Fibroblast of lung (primary cell): ENCODE data around the gene NAA25. TPM values are rescaled to one million over a fixed set of nuclear protein-coding genes. Genes with fewer than 3 reads are reported as not detected.
A peak's percentile ranks its signal among the peaks of the same experiment; 100 is the strongest.

ENCODE experiments used
- DNase-seq, 2 donors: peaks; one replicate each; pipeline versions ENCODE4 v3.0.0 to v3.0.0-alpha.2; 2010; ENCODE audit warnings: low read depth in 2 of 2
- H2AFZ ChIP-seq: 2 replicates; pipeline ENCODE4 v1.5.1; 2012; ENCODE audit warnings: low read length, control low read depth, inconsistent platforms
- H3K27ac ChIP-seq: 2 replicates; pipeline ENCODE4 v1.5.1; 2011; ENCODE audit warnings: low read length, control low read depth; ENCODE audit not compliant: insufficient read depth
- H3K27me3 ChIP-seq: 2 replicates; pipeline ENCODE4 v1.5.1; 2011; ENCODE audit warnings: mild to moderate bottlenecking, low read length; ENCODE audit not compliant: control insufficient read depth, insufficient read depth
- H3K36me3 ChIP-seq: 2 replicates; pipeline ENCODE4 v1.5.1; 2011; ENCODE audit warnings: low read length; ENCODE audit not compliant: control insufficient read depth, insufficient read depth
- H3K4me1 ChIP-seq: 2 replicates; pipeline ENCODE4 v1.5.1; 2011; ENCODE audit warnings: low read length; ENCODE audit not compliant: control insufficient read depth, insufficient read depth; ENCODE audit errors: extremely low read depth
- H3K4me2 ChIP-seq: 2 replicates; pipeline ENCODE4 v1.5.1; 2011; ENCODE audit warnings: low read length, control low read depth; ENCODE audit not compliant: insufficient read depth; ENCODE audit errors: extremely low read depth
- H3K4me3 ChIP-seq, 4 experiments: fragments of 200-600 bp in 1 of 4; sonication (generic) in 1 of 4; replicated peaks in 1 of 4; 2 replicates each; pipeline ENCODE4 v1.5.1; 2011 to 2016; ENCODE audit warnings: low read length in 4 of 4, low read depth in 3 of 4, mild to moderate bottlenecking in 3 of 4, control low read depth in 2 of 4, inconsistent platforms in 1 of 4, mixed read lengths in 1 of 4; ENCODE audit not compliant: insufficient read depth in 1 of 4; ENCODE audit errors: control extremely low read depth in 1 of 4
- H3K79me2 ChIP-seq: 2 replicates; pipeline ENCODE4 v1.5.1; 2012; ENCODE audit warnings: mild to moderate bottlenecking, low read length, inconsistent platforms; ENCODE audit not compliant: control insufficient read depth, insufficient read depth
- H3K9ac ChIP-seq: 2 replicates; pipeline ENCODE4 v1.5.1; 2011; ENCODE audit warnings: mild to moderate bottlenecking, low read length, control low read depth; ENCODE audit not compliant: insufficient read depth
- H3K9me3 ChIP-seq: 2 replicates; pipeline ENCODE4 v1.5.1; 2012; ENCODE audit warnings: low read depth, low read length; ENCODE audit not compliant: control insufficient read depth, insufficient read depth
- H4K20me1 ChIP-seq: 2 replicates; pipeline ENCODE4 v1.5.1; 2011; ENCODE audit warnings: low read length; ENCODE audit not compliant: control insufficient read depth, insufficient read depth; ENCODE audit errors: extremely low read depth
- CTCF ChIP-seq, 2 donors: IDR thresholded peaks in 1 of 2; conservative IDR thresholded peaks in 1 of 2; 1 replicate in 1 of 2; 2 replicates in 1 of 2; pipeline ENCODE4 v1.5.1; 2011 to 2012; ENCODE audit warnings: low read length in 2 of 2, control low read depth in 1 of 2, inconsistent platforms in 1 of 2, low read depth in 1 of 2, mild to moderate bottlenecking in 1 of 2
- EZH2 ChIP-seq: IDR thresholded peaks from 2 replicates; pipeline ENCODE4 v1.5.1; 2012; ENCODE audit warnings: low read length, control low read depth, mild to moderate bottlenecking; ENCODE audit errors: missing control alignments
- polyA plus RNA-seq, 2 donors: library from polyadenylated mRNA; depleted of rRNA in 1 of 2; stranded (reverse) in 1 of 2; unstranded in 1 of 2; fragments of >200 nt; gene quantifications; 2 replicates each; pipeline ENCODE4 v1.2.1, GENCODE V29; 2011 to 2012; ENCODE audit warnings: missing spikeins in 1 of 2
- total RNA-seq: library from RNA; depleted of rRNA; stranded (reverse); fragments of >200 nt; gene quantifications from 2 replicates; pipeline ENCODE4 v1.2.1, GENCODE V29; 2014

Gene NAA25
- total and polyA plus RNA-seq, 2 donors (not counting 1 experiment from before 2014, with no cell fraction given) = 18.8 to 19.4 TPM

DNA sequence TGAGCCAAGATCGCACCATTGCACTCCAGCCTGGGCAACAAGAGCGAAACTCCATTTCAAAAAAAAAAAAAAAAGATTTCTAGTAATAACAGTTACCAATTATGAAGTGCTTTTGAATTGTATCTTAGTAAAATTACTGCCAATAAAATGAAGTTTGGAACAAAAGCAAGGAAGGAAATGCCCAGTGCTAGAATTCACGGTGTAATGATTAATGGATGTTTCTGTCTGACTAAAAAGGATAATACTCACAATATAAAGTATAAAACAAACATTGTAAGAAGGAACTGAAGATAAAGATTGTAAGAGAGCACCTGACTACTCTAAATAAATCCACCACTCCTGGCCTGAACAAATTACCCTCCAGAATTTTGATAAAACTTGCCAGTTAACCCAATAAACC, 99.7 kb downstream of the NAA25 start:
- no peak for DNase-seq
- Histone ChIP-seq H2AFZ (no peak overlapping the region), H3K27me3 (no peaks in the 10 kb centered on the region), H3K36me3 (no peaks in the 10 kb centered on the region), H3K9ac (no peak overlapping the region), H3K4me1 (peaks cover 7% of the 10 kb centered on the region), H3K79me2 (peaks cover 9% of the 10 kb centered on the region), H3K9me3 (no peaks in the 10 kb centered on the region), H3K27ac (no peak overlapping the region), H3K4me3 (no peak overlapping the region), H4K20me1 (no peaks in the 10 kb centered on the region), H3K4me2 (no peak overlapping the region)
- TF ChIP-seq EZH2 (no peak), CTCF (conservative IDR thresholded peaks at IDR 0.05 in 1 of 2, IDR thresholded peaks at IDR 0.05 in 1 of 2; ENCODE audit: low read depth in 1 of 2, low read length in 2 of 2) (no peak)

DNA sequence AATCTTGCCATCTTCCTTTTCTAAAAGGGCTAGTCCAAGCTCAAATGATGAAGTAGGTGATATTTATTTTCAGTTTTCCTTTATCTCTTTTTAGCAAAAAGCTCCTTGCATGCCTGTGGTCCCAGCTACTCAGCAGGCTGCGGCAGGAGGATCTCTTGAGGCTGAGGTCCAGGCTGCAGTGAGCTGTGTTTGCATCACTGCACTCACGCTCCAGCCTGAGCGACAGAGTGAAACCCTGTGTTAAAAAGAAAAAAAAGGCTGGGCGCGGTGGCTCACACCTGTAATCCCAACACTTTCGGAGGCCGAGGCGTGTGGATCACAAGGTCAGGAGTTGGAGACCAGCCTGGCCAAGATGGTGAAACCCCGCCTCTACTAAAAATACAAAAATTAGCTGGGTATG, 100.6 kb downstream of the NAA25 start:
- peaks cover 5% of the 10 kb centered on the region for H3K79me2 ChIP-seq
- no peaks in the 10 kb centered on the region for H3K36me3 ChIP-seq
- no peak overlapping the region for H3K4me3 ChIP-seq
- no peak overlapping the region for H3K9ac ChIP-seq
- no peaks in the 10 kb centered on the region for H3K9me3 ChIP-seq
- peaks cover 7% of the 10 kb centered on the region for H3K4me1 ChIP-seq
- no peaks in the 10 kb centered on the region for H3K27me3 ChIP-seq
- DNase-seq = peak in 1 of 2 donors; percentile 50
- no peaks in the 10 kb centered on the region for H4K20me1 ChIP-seq
- no peak overlapping the region for H3K27ac ChIP-seq
- TF ChIP-seq CTCF (conservative IDR thresholded peaks at IDR 0.05 in 1 of 2, IDR thresholded peaks at IDR 0.05 in 1 of 2; ENCODE audit: low read depth in 1 of 2, low read length in 2 of 2) (no peak), EZH2 (no peak)
- H2AFZ ChIP-seq = no peak overlapping the region
- no peak overlapping the region for H3K4me2 ChIP-seq

DNA sequence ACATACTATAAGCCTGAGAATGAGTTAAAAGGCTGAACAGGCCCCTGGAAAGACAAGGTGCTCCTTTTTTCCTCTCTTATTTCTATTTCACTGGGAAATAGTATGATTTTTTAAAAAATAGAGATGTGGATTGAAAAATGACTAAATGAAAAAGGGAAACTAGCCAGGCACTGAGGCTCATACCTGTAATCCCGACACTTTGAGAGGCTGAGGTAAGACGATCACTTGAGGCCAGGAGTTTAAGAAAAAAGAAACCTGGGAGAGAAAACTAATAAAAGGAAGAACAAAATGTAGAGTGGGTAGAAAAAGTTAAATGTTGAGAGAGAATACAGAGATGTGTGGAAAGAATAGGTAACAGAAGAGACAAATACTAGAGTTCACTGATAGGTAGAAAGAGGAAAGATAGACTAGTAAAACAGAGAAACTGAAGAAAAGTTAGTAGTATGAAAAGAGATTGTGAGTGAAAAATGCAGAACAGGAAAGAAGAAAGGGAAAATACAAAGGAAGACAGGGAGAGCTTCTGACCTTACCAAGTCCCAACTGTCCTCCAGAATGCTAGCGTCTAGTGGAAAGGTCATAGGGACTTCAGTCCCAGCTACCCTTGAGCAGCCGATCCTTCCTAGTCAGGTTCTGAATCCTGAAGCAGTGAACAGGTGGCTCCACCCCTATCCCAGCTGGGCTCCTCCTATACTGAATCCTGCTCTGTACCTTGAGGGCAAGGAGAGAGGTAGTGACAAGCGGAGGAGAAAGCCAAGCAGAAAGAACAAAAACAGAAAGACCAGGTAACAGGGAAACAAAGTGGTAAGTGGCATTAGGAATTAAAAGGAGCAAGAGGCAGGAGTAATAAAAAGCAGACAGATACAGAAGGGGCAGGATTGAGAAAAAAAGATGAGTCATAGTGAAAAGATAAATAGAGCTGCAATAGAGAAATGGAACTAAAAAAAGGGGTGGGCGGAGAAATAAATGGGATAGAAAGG, 102.9 kb downstream of the NAA25 start:
- Histone ChIP-seq H3K79me2 (no peaks in the 10 kb centered on the region), H3K4me2 (no peak overlapping the region), H4K20me1 (no peaks in the 10 kb centered on the region), H3K9ac (no peak overlapping the region), H3K4me3 (no peak overlapping the region), H3K27me3 (no peaks in the 10 kb centered on the region), H3K36me3 (no peaks in the 10 kb centered on the region), H2AFZ (peak overlapping the region; percentile 36), H3K27ac (no peak overlapping the region), H3K4me1 (peaks cover 5% of the 10 kb centered on the region), H3K9me3 (no peaks in the 10 kb centered on the region)
- DNase-seq = peak; percentile 13 to 17
- TF ChIP-seq CTCF (conservative IDR thresholded peaks at IDR 0.05 in 1 of 2, IDR thresholded peaks at IDR 0.05 in 1 of 2; ENCODE audit: low read depth in 1 of 2, low read length in 2 of 2) = no peak
- no peak for TF ChIP-seq EZH2
